Cerebellar nuclear complex (tissue), 1 donor: ENCODE results near the gene LTA4H.
"Not testable (repeated sequence)": the region's sequence is repeated elsewhere in the genome, so short reads cannot be mapped to it uniquely, and the experiment has no call there.

Source experiments
- DNase-seq, 2 experiments: peaks; one replicate each; lab custom pipeline; 2025; lab: John Stamatoyannopoulos, UW

LTA4H gene

GRCh38 chr12:95990136-95990535, 45.3 kb downstream of the LTA4H start:
- DNase-seq = no peak

- DNase-seq = no peak
These were observed 45.8 kb downstream of the LTA4H start for GRCh38 chr12:95989504-95990123.

GRCh38 chr12:95988506-95989275, 46.7 kb downstream of the LTA4H start:
- no peak for DNase-seq

- no peak for DNase-seq
These were observed 48.5 kb downstream of the LTA4H start for GRCh38 chr12:95986635-95987570.

- DNase-seq = no peak
These were observed 50.7 kb downstream of the LTA4H start for GRCh38 chr12:95984682-95985081.

- no peak for DNase-seq
These were observed 52.8 kb downstream of the LTA4H start for GRCh38 chr12:95982602-95983001.

- DNase-seq = no peak
These were observed 55.0 kb downstream of the LTA4H start for GRCh38 chr12:95980437-95980836.

- DNase-seq = no peak
These were observed 56.6 kb downstream of the LTA4H start for GRCh38 chr12:95978774-95979173.

- no peak for DNase-seq
These were observed 57.0 kb downstream of the LTA4H start for GRCh38 chr12:95978351-95978750.

- no peak for DNase-seq
These were observed 57.6 kb downstream of the LTA4H start for GRCh38 chr12:95977764-95978305.

- DNase-seq = no peak
These were observed 59.0 kb downstream of the LTA4H start for GRCh38 chr12:95976416-95976832.

GRCh38 chr12:95975491-95975890, 59.9 kb downstream of the LTA4H start:
- no peak for DNase-seq

GRCh38 chr12:95974358-95974757, 61.0 kb downstream of the LTA4H start:
- DNase-seq = no peak

GRCh38 chr12:95972832-95973456, 62.4 kb downstream of the LTA4H start:
- DNase-seq = no peak

- no peak for DNase-seq
These were observed 64.5 kb downstream of the LTA4H start for GRCh38 chr12:95970905-95971304.

GRCh38 chr12:95969116-95969515, 66.3 kb downstream of the LTA4H start:
- not testable (repeated sequence) for DNase-seq

- DNase-seq = no peak
These were observed 68.1 kb downstream of the LTA4H start for GRCh38 chr12:95967301-95967700.

- DNase-seq = no peak
These were observed 69.0 kb downstream of the LTA4H start for GRCh38 chr12:95966287-95966870.

- no peak for DNase-seq
These were observed 72.3 kb downstream of the LTA4H start for GRCh38 chr12:95963096-95963495.

GRCh38 chr12:95962222-95962621, 73.2 kb downstream of the LTA4H start:
- no peak for DNase-seq

- DNase-seq = no peak
These were observed 75.1 kb downstream of the LTA4H start for GRCh38 chr12:95960241-95960640.
